Measurements from ENCODE around the gene CHKA.

CHKA gene

DNA sequence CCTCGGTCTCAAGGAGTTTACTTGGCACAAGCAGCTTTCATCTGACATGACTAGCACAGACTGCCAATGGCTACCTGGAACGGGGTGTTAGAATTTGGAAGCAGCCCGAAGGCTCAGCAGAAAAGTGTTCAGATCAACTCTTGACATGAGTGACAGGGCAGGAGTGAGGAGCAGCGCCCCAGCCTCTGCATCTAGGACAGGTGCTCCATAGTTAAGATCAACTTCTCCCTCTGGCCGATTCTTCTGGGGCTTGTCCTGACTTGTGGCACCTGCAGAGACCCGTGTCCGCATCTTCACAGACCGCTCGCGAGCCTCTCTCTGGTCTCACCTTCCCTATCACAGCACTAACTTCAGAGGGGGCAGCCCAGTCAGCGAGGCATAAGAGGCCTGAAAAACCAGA lies 42.5 kb upstream of the CHKA start:
- TF ChIP-seq, protein P1, sequence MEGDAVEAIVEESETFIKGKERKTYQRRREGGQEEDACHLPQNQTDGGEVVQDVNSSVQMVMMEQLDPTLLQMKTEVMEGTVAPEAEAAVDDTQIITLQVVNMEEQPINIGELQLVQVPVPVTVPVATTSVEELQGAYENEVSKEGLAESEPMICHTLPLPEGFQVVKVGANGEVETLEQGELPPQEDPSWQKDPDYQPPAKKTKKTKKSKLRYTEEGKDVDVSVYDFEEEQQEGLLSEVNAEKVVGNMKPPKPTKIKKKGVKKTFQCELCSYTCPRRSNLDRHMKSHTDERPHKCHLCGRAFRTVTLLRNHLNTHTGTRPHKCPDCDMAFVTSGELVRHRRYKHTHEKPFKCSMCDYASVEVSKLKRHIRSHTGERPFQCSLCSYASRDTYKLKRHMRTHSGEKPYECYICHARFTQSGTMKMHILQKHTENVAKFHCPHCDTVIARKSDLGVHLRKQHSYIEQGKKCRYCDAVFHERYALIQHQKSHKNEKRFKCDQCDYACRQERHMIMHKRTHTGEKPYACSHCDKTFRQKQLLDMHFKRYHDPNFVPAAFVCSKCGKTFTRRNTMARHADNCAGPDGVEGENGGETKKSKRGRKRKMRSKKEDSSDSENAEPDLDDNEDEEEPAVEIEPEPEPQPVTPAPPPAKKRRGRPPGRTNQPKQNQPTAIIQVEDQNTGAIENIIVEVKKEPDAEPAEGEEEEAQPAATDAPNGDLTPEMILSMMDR (IDR thresholded peaks at IDR 0.05) = no peak

DNA sequence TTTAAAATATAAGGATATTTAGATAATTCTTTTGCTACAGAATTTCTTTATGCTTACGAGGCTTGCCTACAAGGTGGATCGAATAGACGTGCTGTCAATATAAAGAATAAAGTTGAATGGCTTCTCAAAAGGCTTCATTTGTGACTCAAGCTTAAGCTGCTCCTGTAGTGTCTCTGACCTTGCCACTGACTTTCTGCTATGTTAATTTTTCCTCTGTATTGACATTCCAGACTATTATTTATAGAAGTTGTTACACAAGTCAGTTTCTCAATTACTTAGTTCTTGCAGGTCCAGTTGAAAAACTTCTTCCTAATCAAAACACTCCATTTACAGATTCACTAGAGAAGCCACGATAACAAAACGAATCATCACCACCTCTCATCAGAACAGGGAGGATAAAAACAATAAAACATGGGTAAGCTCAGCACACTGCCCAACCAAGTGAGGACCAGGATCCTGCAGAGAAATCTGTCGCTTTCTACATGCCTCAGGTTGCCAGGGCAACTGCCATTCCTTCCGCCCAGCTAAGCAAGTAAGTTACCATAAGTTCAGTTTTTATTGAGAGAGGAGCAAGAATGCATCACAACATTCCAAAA lies 39.0 kb upstream of the CHKA start:
- TF ChIP-seq, protein P1 (IDR thresholded peaks at IDR 0.05) = no peak

DNA sequence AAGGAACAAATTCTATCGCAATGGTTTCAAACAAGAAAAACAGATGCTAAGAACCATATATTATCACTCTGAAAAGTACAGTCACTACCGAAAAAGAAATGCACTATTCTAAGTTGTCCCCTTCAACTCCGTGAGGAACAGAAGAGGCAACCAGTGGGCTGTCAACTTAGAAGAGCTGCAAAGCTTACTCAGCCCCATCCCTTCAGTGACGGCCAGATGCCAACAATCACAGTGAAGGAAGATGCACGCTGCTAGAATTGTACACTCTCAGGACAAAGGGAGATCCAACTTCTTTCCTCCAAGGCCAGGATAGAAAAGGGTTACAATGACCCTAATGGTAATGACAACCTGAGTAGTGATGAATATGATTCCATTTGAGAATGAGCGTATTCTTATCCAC lies 38.5 kb upstream of the CHKA start:
- TF ChIP-seq, protein P1 (IDR thresholded peaks at IDR 0.05) = no peak

DNA sequence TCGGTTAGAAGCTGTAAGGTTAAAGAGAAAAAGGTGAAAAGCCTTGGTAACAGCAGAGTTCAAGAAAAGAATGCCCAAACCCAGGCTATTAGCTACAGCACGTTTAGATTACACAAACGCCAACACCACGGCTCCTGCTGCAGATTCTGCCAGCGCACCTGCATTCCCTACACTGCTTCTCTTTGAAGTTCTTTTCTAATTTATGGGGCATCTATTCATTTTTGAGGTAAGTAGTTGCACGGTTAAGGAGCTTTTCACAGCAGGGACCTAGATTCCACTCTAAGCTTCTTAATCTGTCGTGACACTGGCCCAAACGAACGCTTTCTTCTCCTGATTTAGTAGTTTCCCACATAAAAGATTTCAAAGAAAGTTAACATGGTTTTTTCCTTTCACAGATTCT lies 38.0 kb upstream of the CHKA start:
- TF ChIP-seq, protein P1 (IDR thresholded peaks at IDR 0.05) = no peak

DNA sequence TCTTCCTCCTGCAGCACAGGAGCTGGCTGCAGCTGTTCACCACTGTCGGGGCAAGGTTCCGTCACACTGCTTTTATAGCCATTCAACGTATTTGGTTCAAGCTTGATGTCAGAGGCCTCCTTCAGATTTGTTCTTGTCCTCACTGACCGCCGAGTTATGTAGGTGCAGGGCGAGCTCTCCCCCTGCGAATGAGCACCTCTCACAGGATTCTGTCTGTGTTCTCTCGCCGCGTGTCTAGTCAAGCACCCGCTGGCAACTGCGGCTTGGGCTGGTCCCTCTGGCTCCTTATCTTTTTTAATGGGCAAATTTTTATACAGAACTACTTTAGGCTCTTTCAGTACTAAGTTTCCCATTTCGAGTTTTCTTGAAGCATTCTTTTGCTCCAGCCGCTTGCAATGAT lies 37.4 kb upstream of the CHKA start:
- TF ChIP-seq, protein P1 (IDR thresholded peaks at IDR 0.05) = no peak

DNA sequence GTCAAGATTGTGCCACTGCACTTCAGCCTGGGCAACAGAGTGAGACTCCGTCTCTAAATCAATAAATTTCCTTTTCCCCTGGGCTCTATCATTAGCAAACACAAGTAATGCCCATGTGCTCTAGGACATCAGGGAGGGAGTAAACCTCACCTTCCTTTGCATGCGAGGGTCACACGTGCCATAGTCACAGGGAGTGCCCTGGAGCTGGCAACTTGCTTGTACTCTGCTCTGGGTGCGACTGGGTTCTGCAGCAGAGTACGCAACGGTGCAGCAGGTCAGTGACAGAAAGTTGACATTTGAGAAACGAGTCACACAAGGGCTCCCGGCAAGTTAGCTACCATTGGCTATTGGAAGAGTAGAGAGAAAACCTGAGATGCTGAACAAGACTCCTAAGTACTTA lies 32.6 kb upstream of the CHKA start:
- TF ChIP-seq, protein P1 (IDR thresholded peaks at IDR 0.05) = no peak

DNA sequence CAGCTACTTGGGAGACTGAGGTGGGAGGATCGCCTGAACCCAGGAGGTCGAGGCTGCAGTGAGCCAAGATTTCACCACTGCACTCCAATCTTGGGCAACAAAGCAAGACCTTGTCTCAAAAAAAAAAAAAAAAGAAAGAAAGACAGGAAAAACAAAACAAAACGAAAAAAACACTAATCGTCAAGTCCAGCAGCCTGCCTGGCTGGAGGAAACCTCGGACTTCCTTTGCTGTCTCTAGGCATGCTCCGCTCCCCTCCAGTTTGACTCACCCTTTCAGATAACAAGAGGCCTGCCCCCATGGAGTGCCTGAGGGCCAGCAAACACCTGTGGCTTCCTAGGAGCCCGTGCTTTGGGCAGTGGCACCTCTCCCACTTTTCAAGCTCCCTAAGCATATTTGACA lies 28.8 kb upstream of the CHKA start:
- TF ChIP-seq, protein P1 (IDR thresholded peaks at IDR 0.05) = no peak

DNA sequence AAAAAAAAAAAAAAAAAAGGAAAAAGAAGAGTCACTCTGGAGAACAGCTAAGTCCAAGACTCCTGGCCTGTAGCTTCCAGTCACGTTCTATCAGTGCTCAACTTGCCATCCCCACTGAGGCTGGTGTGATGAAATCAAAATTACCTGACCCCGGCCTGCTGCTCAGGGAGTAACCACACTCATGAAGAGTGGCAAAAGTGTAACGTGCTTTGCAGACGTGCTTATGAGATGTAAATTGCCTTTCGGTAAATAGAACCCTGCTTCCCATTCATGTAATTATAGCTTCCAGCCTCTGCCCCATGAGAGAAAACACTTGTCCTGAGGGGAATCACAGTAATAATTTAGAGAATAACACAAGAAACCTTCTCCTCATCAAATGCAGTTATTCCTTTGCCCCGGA lies 28.2 kb upstream of the CHKA start:
- TF ChIP-seq, protein P1 (IDR thresholded peaks at IDR 0.05) = no peak
